OCI-LY7 (cell line): Measurements from ENCODE around the gene TAB2. TPM values are rescaled to one million over a fixed set of nuclear protein-coding genes. Genes with fewer than 3 reads are reported as not detected.
A peak's percentile ranks its signal among the peaks of the same experiment; 100 is the strongest.

Experiments
- Bru-seq: library from RNA; stranded (reverse); fragments of 400-500 nt; gene quantifications from one replicate; lab custom pipeline; 2021; lab: Mats Ljungman, UMichigan
- BruChase-seq, 2 experiments: library from RNA; stranded (reverse); fragments of 400-500 nt; gene quantifications; one replicate each; lab custom pipeline; 2021; lab: Mats Ljungman, UMichigan
- BruUV-seq: library from RNA; stranded (reverse); fragments of 400-500 nt; replicated peaks from 2 replicates; lab custom pipeline; 2021; lab: Mats Ljungman, UMichigan
- CTCF ChIA-PET: fragments of 300-600 bp; sonication (Branson Sonifier 250); formaldehyde crosslinking; loops from one replicate; lab custom pipeline; 2022; ENCODE audit warnings: antibody characterized with exemption; ENCODE audit not compliant: unreplicated experiment; lab: Charles Lee
- POLR2A ChIA-PET: fragments of 300-600 bp; sonication (Branson Sonifier 250); formaldehyde crosslinking; loops from one replicate; lab custom pipeline; 2022; ENCODE audit warnings: antibody characterized with exemption; lab: Charles Lee
- DNase-seq: peaks from one replicate; pipeline ENCODE4 v3.0.0-alpha.2; 2015; ENCODE audit warnings: low spot score
- H2AFZ ChIP-seq: fragments of 200-600 bp; sonication (generic), shearing (Covaris generic); 2 replicates; pipeline ENCODE4 v1.6.1; 2014; ENCODE audit warnings: mild to moderate bottlenecking, antibody characterized with exemption, low read length, moderate library complexity
- H3K27ac ChIP-seq: fragments of 200-600 bp; sonication (generic); 2 replicates; pipeline ENCODE4 v1.5.1; 2014; ENCODE audit warnings: mixed run types, low read depth, mild to moderate bottlenecking, moderate library complexity, low read length, inconsistent platforms; ENCODE audit not compliant: poor library complexity, severe bottlenecking
- H3K36me3 ChIP-seq: fragments of 200-600 bp; sonication (generic); 2 replicates; pipeline ENCODE4 v1.6.1; 2014; ENCODE audit warnings: mild to moderate bottlenecking, antibody characterized with exemption, low read length, moderate library complexity, mixed read lengths; ENCODE audit not compliant: insufficient read depth
- H3K4me1 ChIP-seq: fragments of 200-600 bp; sonication (generic); 2 replicates; pipeline ENCODE4 v1.5.1; 2014; ENCODE audit warnings: mild to moderate bottlenecking, low read length; ENCODE audit not compliant: insufficient read depth, poor library complexity, severe bottlenecking
- H3K4me2 ChIP-seq: fragments of 200-600 bp; sonication (generic); 2 replicates; pipeline ENCODE4 v1.6.1; 2014; ENCODE audit warnings: mild to moderate bottlenecking, low read length
- H3K4me3 ChIP-seq: fragments of 200-600 bp; sonication (generic); 2 replicates; pipeline ENCODE4 v1.5.1; 2014; ENCODE audit warnings: mild to moderate bottlenecking, low read depth, low read length; ENCODE audit not compliant: poor library complexity, severe bottlenecking
- H3K79me2 ChIP-seq: fragments of 200-600 bp; sonication (generic); 2 replicates; pipeline ENCODE4 v1.6.1; 2016; ENCODE audit warnings: low read depth, mild to moderate bottlenecking, low read length, moderate library complexity, mixed read lengths; ENCODE audit not compliant: insufficient read depth
- H3K9me2 ChIP-seq: fragments of 200-600 bp; sonication (generic); 2 replicates; pipeline ENCODE4 v1.6.1; 2016; ENCODE audit warnings: mild to moderate bottlenecking, low read length, mixed read lengths; ENCODE audit not compliant: insufficient read depth
- H3K9me3 ChIP-seq: fragments of 200-600 bp; sonication (generic); 2 replicates; pipeline ENCODE4 v1.6.1; 2014; ENCODE audit warnings: mild to moderate bottlenecking, mixed run types, low read length, mixed read lengths
- H4K20me1 ChIP-seq: fragments of 200-600 bp; sonication (generic); 2 replicates; pipeline ENCODE4 v1.6.1; 2014; ENCODE audit warnings: mild to moderate bottlenecking, antibody characterized with exemption, low read length, moderate library complexity, mixed read lengths; ENCODE audit not compliant: insufficient read depth
- EZH2phosphoT487 ChIP-seq: fragments of 200-600 bp; sonication (generic); IDR thresholded peaks from 2 replicates; pipeline ENCODE4 v1.6.1; 2018; ENCODE audit warnings: low read depth, borderline replicate concordance, mild to moderate bottlenecking, mixed run types, antibody characterized with exemption, low read length, moderate library complexity, mixed read lengths
- intact Hi-C: fragments of 100-400 bp; cut with micrococcal nuclease; formaldehyde crosslinking; loops from one replicate; pipeline ENCODE4 v1.10.0; 2022; ENCODE audit not compliant: unreplicated experiment
- long read RNA-seq: library from polyadenylated mRNA; stranded (forward); transcript quantifications from one replicate; pipeline ENCODE4 v2.0.0, GENCODE V29; 2022
- total RNA-seq, 2 experiments: library from RNA; depleted of rRNA in 1 of 2; stranded (reverse); fragments of >200 nt in 1 of 2; shearing (Covaris generic) in 1 of 2; gene quantifications; 2 replicates each; pipeline ENCODE4 v1.2.3, GENCODE V29; 2014 to 2022
- TF ChIP-seq, protein P1 (sequence below): fragments of 200-600 bp; sonication (generic); conservative IDR thresholded peaks from 2 replicates; pipeline ENCODE4 v1.5.1; 2014; ENCODE audit warnings: mild to moderate bottlenecking, antibody characterized with exemption, low read length, moderate library complexity, mixed read lengths

TAB2 gene, protein sequence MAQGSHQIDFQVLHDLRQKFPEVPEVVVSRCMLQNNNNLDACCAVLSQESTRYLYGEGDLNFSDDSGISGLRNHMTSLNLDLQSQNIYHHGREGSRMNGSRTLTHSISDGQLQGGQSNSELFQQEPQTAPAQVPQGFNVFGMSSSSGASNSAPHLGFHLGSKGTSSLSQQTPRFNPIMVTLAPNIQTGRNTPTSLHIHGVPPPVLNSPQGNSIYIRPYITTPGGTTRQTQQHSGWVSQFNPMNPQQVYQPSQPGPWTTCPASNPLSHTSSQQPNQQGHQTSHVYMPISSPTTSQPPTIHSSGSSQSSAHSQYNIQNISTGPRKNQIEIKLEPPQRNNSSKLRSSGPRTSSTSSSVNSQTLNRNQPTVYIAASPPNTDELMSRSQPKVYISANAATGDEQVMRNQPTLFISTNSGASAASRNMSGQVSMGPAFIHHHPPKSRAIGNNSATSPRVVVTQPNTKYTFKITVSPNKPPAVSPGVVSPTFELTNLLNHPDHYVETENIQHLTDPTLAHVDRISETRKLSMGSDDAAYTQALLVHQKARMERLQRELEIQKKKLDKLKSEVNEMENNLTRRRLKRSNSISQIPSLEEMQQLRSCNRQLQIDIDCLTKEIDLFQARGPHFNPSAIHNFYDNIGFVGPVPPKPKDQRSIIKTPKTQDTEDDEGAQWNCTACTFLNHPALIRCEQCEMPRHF
- total RNA-seq (2014; rRNA removed; shearing (Covaris generic)) (17.3 and 17.4 TPM in 2 replicates), total RNA-seq (2022) (35.8 and 39.4 TPM in 2 replicates), Bru-seq, nascent RNA (percentile 93 among the genes with signal in this experiment), BruChase-seq, experiment 1, labeled RNA remaining after a 6-hour chase (percentile 76 among the genes with signal in this experiment), BruChase-seq, experiment 2, labeled RNA remaining after a 2-hour chase (percentile 83 among the genes with signal in this experiment)
- long read RNA-seq, full-length matches to known transcripts: 1 of 9 reads
- long read RNA-seq, partial matches to known transcripts: 3 of 9 reads
- long read RNA-seq, other reads (novel, unspliced or antisense): 5 of 9 reads

DNA sequence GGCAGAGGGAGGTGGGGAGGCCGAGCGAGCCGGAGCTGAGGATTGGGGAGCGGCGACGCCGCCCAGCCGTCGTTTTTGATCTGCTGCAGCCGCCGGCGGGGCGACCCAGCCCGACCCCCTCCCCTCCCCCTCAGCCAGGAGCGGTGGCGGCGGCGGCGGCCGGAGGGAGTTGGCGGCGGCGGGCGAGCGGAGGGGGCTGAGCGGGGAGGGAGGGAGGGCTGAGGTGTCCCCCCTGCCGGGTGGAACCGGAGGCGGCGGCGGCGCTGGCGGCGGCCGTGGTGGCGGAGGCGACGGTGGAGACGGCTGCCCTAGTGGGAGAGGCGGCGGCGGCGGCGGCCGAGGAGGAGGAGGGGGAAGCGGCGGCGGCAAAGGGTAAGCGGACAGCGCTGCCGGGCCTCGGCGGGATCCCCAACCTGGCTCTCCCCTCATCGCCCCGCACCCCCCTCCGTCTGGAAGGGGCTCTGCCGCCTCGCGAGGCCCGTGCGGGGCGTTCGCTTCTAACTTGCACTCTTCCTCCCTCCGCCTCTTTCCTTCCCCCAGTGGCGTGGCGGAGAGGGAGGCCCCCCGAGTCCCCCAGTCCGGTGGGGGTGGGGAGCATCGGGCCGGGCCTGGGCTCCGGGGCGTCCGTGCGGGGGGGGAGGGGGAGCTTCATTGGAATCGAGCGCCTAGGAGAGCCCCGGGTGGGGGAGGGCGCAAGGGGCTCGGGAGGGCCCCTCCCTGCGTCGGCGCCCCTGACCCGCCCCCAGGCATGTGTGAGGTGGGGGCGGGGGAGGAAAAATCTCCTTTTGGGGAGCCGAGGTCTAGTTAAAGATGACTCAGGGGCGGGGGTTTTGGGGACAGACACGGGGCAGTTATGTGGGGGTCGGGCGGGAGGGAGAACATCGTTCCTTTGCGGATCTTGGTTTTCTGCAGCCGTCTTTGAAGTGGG lies at the start of gene TAB2:
TSS of gene TAB2 (plus strand) at position 69 of the 928 bp plus-strand sequence. CDS start 52,286 bp downstream, outside the sequence.
- Histone ChIP-seq H3K9me2 (no peaks in the 10 kb centered on the region), H3K4me3 (peak within 1 kb of the TSS; percentile 75), H3K9me3 (no peaks in the 10 kb centered on the region), H3K36me3 (0 out of 2 replicates have a peak, but pooled peaks cover 4% of the 10 kb centered on the region), H3K4me2 (peak within 1 kb of the TSS; percentile 93), H2AFZ (peak within 1 kb of the TSS; percentile 90), H3K4me1 (peaks cover 29% of the 10 kb centered on the region), H3K27ac (peak within 1 kb of the TSS; percentile 86), H3K79me2 (peaks cover 47% of the 10 kb centered on the region), H4K20me1 (peaks cover 37% of the 10 kb centered on the region)
- CTCF ChIA-PET: interaction anchor here (0.6 kb wide), 1 partner anchor 514 kb away, joined by 3 read pairs; no protein-coding TSS in a partner anchor
- DNase-seq: peak; percentile 57
- intact Hi-C loops: loop anchor here (2.0 to 10.0 kb wide), 5 partner anchors 71 to 291 kb away; no protein-coding TSS in a partner anchor
- POLR2A ChIA-PET: interaction anchor here (0.6 to 0.8 kb wide), 2 partner anchors 47 to 423 kb away, joined by 3 to 5 read pairs; no protein-coding TSS in a partner anchor
- TF ChIP-seq EZH2phosphoT487: no peak
- TF ChIP-seq, protein P1, sequence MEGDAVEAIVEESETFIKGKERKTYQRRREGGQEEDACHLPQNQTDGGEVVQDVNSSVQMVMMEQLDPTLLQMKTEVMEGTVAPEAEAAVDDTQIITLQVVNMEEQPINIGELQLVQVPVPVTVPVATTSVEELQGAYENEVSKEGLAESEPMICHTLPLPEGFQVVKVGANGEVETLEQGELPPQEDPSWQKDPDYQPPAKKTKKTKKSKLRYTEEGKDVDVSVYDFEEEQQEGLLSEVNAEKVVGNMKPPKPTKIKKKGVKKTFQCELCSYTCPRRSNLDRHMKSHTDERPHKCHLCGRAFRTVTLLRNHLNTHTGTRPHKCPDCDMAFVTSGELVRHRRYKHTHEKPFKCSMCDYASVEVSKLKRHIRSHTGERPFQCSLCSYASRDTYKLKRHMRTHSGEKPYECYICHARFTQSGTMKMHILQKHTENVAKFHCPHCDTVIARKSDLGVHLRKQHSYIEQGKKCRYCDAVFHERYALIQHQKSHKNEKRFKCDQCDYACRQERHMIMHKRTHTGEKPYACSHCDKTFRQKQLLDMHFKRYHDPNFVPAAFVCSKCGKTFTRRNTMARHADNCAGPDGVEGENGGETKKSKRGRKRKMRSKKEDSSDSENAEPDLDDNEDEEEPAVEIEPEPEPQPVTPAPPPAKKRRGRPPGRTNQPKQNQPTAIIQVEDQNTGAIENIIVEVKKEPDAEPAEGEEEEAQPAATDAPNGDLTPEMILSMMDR: no peak
- BruUV-seq: no TSS peak

DNA sequence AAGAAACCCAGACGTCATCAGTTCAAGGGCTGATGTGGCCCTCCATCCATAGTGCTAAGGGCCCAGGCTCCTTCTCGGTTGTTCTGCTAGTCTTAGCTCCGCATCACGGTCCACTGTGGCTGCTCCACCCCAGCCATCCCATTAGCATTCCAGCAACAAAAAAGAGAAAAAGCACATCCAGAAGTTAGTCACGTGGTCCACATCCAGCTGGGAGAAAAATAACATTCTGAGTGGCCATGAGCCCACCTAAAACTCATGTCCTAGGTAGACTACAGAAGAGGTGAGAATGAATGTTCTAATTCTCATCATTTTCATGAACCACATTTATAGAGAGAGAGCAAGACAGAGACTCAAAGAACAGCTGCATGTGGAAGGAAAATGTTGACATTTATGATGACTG lies 49.4 kb upstream of the TAB2 start:
- ChIA-PET CTCF (interaction anchor here (0.9 kb wide), 1 partner anchor 55 kb away, joined by 3 read pairs; no protein-coding TSS in a partner anchor), POLR2A (interaction anchor here (0.6 to 1.0 kb wide), 2 partner anchors 52 to 72 kb away, joined by 3 to 7 read pairs; no protein-coding TSS in a partner anchor)
- Histone ChIP-seq H4K20me1 (no peaks in the 10 kb centered on the region), H3K4me2 (no peak overlapping the region), H3K4me1 (peaks cover 16% of the 10 kb centered on the region), H3K9me3 (no peaks in the 10 kb centered on the region), H3K79me2 (no peaks in the 10 kb centered on the region), H3K9me2 (no peaks in the 10 kb centered on the region), H3K27ac (no peak overlapping the region), H3K36me3 (no peaks in the 10 kb centered on the region), H3K4me3 (no peak overlapping the region), H2AFZ (no peak overlapping the region)
- no peak for DNase-seq
- intact Hi-C loops: no loop called here
- TF ChIP-seq, protein P1: no peak
- no peak for TF ChIP-seq EZH2phosphoT487
- no TSS peak for BruUV-seq
